HepG2 (cell line): ENCODE results near the gene AUP1. TPM values are rescaled to one million over a fixed set of nuclear protein-coding genes. Genes with fewer than 3 reads are reported as not detected.

Experiments used
- CC2D1A ChIP-seq: sonication (generic); formaldehyde crosslinking; IDR thresholded peaks from 2 replicates; pipeline ENCODE4 v1.8.1; 2023; ENCODE audit warnings: mild to moderate bottlenecking, missing genetic modification reagents
- DMAP1 ChIP-seq: IDR thresholded peaks from 2 replicates; pipeline ENCODE4 v1.6.1; 2016
- EP300 ChIP-seq, 3 experiments: sonication (generic) in 1 of 3; formaldehyde crosslinking in 1 of 3; IDR thresholded peaks; 2 replicates each; pipeline versions ENCODE4 v1.5.1 to v1.6.1; 2011 to 2020; ENCODE audit warnings: low read depth in 2 of 3, low read length in 2 of 3, borderline replicate concordance in 1 of 3, improper control_type of control experiment in 1 of 3, mild to moderate bottlenecking in 1 of 3, missing genetic modification reagents in 1 of 3, moderate library complexity in 1 of 3
- EZH2 ChIP-seq: conservative IDR thresholded peaks from 2 replicates; pipeline ENCODE4 v1.6.1; 2012; ENCODE audit warnings: mild to moderate bottlenecking, low read depth, low read length, moderate library complexity
- FOXO1 ChIP-seq: sonication (generic); formaldehyde crosslinking; IDR thresholded peaks from 2 replicates; pipeline ENCODE4 v1.4.0; 2020; ENCODE audit warnings: missing genetic modification reagents
- GPN1 ChIP-seq: sonication (generic); formaldehyde crosslinking; IDR thresholded peaks from 2 replicates; pipeline ENCODE4 v1.5.1; 2020; ENCODE audit warnings: missing genetic modification reagents, borderline replicate concordance
- KMT2B ChIP-seq: IDR thresholded peaks from 2 replicates; pipeline ENCODE4 v1.6.1; 2016; ENCODE audit warnings: missing genetic modification reagents, missing compliant biosample characterization
- MED13 ChIP-seq: sonication (generic); formaldehyde crosslinking; IDR thresholded peaks from 2 replicates; pipeline ENCODE4 v1.5.0; 2020; ENCODE audit warnings: missing genetic modification reagents
- RORA ChIP-seq: sonication (generic); formaldehyde crosslinking; IDR thresholded peaks from 2 replicates; pipeline ENCODE4 v1.5.0; 2020; ENCODE audit warnings: mild to moderate bottlenecking, missing genetic modification reagents, moderate library complexity
- SRF ChIP-seq: IDR thresholded peaks from 2 replicates; pipeline ENCODE4 v1.6.1; 2011; ENCODE audit warnings: mild to moderate bottlenecking, low read depth, low read length, moderate library complexity
- YEATS4 ChIP-seq: sonication (generic); formaldehyde crosslinking; IDR thresholded peaks from 2 replicates; pipeline ENCODE4 v1.4.0; 2020; ENCODE audit warnings: missing genetic modification reagents, borderline replicate concordance
- ZNF24 ChIP-seq: fragments of 450-650 bp; IDR thresholded peaks from 2 replicates; pipeline ENCODE4 v1.6.1; 2017; ENCODE audit warnings: antibody characterized with exemption, mild to moderate bottlenecking
- ZNF737 ChIP-seq: sonication (generic); formaldehyde crosslinking; IDR thresholded peaks from 2 replicates; pipeline ENCODE4 v1.5.0; 2020; ENCODE audit warnings: missing genetic modification reagents, mild to moderate bottlenecking, borderline replicate concordance
- ZNF776 ChIP-seq: sonication (generic); formaldehyde crosslinking; IDR thresholded peaks from 2 replicates; pipeline ENCODE4 v1.4.0; 2020; ENCODE audit warnings: mild to moderate bottlenecking, missing genetic modification reagents
- polyA plus RNA-seq, 8 experiments: library from polyadenylated mRNA; depleted of rRNA in 3 of 8; stranded (reverse) in 7 of 8; unstranded in 1 of 8; fragments of >200 nt; fragmentation: Illumina TruSeq in 4 of 8; extraction: Trizol in 4 of 8; gene quantifications; 2 replicates each; pipeline versions ENCODE4 v1.2.1 to v1.2.3, GENCODE V29; 2011 to 2016; ENCODE audit warnings: low read depth in 4 of 8, missing spikeins in 1 of 8, mixed read lengths in 1 of 8; ENCODE audit not compliant: insufficient read depth in 1 of 8
- total RNA-seq, 5 experiments: library from RNA; depleted of rRNA; stranded (reverse); fragments of >200 nt; fragmentation: Illumina TruSeq; extraction: Trizol; gene quantifications; 2 replicates each; pipeline ENCODE4 v1.2.3, GENCODE V29; 2016; ENCODE audit warnings: low read depth in 1 of 5
- TF ChIP-seq, protein P1 (sequence below): sonication (generic); formaldehyde crosslinking; IDR thresholded peaks from 2 replicates; pipeline ENCODE4 v1.4.0; 2020; ENCODE audit warnings: mild to moderate bottlenecking, low read depth, missing genetic modification reagents
- TF ChIP-seq, protein P2 (sequence below): IDR thresholded peaks from 2 replicates; pipeline ENCODE4 v1.6.1; 2018; ENCODE audit warnings: missing genetic modification reagents
- TF ChIP-seq, protein P3 (sequence below): sonication (generic); formaldehyde crosslinking; IDR thresholded peaks from 2 replicates; pipeline ENCODE4 v1.4.0; 2020; ENCODE audit warnings: missing genetic modification reagents, mild to moderate bottlenecking, borderline replicate concordance
- TF ChIP-seq, protein P4 (sequence below): sonication (generic); formaldehyde crosslinking; IDR thresholded peaks from 2 replicates; pipeline ENCODE4 v1.8.0; 2022; ENCODE audit warnings: mild to moderate bottlenecking, missing genetic modification reagents; ENCODE audit not compliant: insufficient replicate concordance
- TF ChIP-seq, protein P5 (sequence below): sonication (generic); formaldehyde crosslinking; IDR thresholded peaks from 2 replicates; pipeline ENCODE4 v1.5.0; 2020; ENCODE audit warnings: mild to moderate bottlenecking, missing genetic modification reagents
- TF ChIP-seq, protein P6 (sequence below): IDR thresholded peaks from 2 replicates; pipeline ENCODE4 v1.6.1; 2012; ENCODE audit warnings: low read depth, low read length, improper control_type of control experiment

The AUP1 gene
- total and polyA plus RNA-seq, 2 of the 13 experiments (the other 11 are each of a cell fraction or from before 2014, with no cell fraction given): 174 to 267 TPM

DNA sequence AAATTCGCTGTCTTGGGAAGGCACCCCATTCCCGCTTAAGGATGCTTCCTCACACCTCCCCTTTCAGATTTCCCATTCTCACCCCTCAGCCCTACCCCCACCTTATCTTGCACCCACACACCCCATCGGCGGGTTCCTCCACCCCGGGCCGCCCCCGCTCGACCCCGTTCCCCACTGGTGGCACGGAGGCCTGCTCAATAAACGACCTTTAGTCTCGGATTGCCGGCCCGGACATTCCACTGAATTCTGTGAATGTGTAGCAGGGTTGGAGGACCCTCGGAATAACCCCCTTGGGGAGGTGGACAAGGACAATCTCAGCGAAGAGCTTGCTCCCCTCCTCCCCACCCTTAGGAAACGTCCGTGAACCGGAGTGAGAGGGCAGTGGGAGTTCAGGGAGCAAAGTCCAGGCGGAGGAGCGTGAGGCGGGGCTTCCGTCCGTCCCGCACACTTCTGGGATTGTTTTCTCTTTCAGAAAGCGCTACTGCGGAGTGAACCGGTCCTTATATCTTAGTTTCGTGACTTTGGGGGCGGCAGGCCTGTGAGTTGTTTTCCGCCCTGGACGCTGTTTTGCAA, 27.3 kb downstream of the AUP1 start (continued):
- TF ChIP-seq, protein P1, sequence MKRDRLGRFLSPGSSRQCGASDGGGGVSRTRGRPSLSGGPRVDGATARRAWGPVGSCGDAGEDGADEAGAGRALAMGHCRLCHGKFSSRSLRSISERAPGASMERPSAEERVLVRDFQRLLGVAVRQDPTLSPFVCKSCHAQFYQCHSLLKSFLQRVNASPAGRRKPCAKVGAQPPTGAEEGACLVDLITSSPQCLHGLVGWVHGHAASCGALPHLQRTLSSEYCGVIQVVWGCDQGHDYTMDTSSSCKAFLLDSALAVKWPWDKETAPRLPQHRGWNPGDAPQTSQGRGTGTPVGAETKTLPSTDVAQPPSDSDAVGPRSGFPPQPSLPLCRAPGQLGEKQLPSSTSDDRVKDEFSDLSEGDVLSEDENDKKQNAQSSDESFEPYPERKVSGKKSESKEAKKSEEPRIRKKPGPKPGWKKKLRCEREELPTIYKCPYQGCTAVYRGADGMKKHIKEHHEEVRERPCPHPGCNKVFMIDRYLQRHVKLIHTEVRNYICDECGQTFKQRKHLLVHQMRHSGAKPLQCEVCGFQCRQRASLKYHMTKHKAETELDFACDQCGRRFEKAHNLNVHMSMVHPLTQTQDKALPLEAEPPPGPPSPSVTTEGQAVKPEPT (CRISPR knock-in tag): no peak
- TF ChIP-seq CC2D1A (CRISPR knock-in tag): no peak
- TF ChIP-seq DMAP1 (CRISPR knock-in tag): peak; percentile 87
- TF ChIP-seq, protein P2, sequence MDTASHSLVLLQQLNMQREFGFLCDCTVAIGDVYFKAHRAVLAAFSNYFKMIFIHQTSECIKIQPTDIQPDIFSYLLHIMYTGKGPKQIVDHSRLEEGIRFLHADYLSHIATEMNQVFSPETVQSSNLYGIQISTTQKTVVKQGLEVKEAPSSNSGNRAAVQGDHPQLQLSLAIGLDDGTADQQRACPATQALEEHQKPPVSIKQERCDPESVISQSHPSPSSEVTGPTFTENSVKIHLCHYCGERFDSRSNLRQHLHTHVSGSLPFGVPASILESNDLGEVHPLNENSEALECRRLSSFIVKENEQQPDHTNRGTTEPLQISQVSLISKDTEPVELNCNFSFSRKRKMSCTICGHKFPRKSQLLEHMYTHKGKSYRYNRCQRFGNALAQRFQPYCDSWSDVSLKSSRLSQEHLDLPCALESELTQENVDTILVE (CRISPR knock-in tag): peak; percentile 88
- TF ChIP-seq, protein P3, sequence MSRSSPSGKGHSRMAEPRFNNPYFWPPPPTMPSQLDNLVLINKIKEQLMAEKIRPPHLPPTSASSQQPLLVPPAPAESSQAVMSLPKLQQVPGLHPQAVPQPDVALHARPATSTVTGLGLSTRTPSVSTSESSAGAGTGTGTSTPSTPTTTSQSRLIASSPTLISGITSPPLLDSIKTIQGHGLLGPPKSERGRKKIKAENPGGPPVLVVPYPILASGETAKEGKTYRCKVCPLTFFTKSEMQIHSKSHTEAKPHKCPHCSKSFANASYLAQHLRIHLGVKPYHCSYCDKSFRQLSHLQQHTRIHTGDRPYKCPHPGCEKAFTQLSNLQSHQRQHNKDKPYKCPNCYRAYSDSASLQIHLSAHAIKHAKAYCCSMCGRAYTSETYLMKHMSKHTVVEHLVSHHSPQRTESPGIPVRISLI (CRISPR knock-in tag): 0 out of 2 replicates have a peak, but pooled peaks have one; percentile 10
- TF ChIP-seq, protein P4, sequence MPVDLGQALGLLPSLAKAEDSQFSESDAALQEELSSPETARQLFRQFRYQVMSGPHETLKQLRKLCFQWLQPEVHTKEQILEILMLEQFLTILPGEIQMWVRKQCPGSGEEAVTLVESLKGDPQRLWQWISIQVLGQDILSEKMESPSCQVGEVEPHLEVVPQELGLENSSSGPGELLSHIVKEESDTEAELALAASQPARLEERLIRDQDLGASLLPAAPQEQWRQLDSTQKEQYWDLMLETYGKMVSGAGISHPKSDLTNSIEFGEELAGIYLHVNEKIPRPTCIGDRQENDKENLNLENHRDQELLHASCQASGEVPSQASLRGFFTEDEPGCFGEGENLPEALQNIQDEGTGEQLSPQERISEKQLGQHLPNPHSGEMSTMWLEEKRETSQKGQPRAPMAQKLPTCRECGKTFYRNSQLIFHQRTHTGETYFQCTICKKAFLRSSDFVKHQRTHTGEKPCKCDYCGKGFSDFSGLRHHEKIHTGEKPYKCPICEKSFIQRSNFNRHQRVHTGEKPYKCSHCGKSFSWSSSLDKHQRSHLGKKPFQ (CRISPR knock-in tag): no peak
- TF ChIP-seq FOXO1 (CRISPR knock-in tag): no peak
- TF ChIP-seq SRF: no peak
- TF ChIP-seq ZNF776 (CRISPR knock-in tag): no peak
- no peak for TF ChIP-seq GPN1 (CRISPR knock-in tag)
- peak; percentile 73; a peak in 3 of 4 replicates for TF ChIP-seq EP300 (IDR thresholded peaks at IDR 0.05; ENCODE audit: low read depth in 2 of 2, low read length in 2 of 2)
- peak; percentile 75 for TF ChIP-seq EP300 (CRISPR knock-in tag; IDR thresholded peaks at IDR 0.05; ENCODE audit: borderline replicate concordance)
- TF ChIP-seq MED13 (CRISPR knock-in tag): peak; percentile 93; the same call in 1 of the 2 replicates
- TF ChIP-seq, protein P5, sequence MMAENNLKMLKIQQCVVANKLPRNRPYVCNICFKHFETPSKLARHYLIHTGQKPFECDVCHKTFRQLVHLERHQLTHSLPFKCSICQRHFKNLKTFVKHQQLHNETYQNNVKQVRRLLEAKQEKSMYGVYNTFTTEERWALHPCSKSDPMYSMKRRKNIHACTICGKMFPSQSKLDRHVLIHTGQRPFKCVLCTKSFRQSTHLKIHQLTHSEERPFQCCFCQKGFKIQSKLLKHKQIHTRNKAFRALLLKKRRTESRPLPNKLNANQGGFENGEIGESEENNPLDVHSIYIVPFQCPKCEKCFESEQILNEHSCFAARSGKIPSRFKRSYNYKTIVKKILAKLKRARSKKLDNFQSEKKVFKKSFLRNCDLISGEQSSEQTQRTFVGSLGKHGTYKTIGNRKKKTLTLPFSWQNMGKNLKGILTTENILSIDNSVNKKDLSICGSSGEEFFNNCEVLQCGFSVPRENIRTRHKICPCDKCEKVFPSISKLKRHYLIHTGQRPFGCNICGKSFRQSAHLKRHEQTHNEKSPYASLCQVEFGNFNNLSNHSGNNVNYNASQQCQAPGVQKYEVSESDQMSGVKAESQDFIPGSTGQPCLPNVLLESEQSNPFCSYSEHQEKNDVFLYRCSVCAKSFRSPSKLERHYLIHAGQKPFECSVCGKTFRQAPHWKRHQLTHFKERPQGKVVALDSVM (CRISPR knock-in tag): no peak
- no peak for TF ChIP-seq ZNF737 (CRISPR knock-in tag)
- TF ChIP-seq RORA (CRISPR knock-in tag): no peak
- no peak for TF ChIP-seq EZH2
- no peak for TF ChIP-seq KMT2B (CRISPR knock-in tag)
- TF ChIP-seq ZNF24: 0 out of 2 replicates have a peak, but pooled peaks have one; percentile 9
- TF ChIP-seq, protein P6, sequence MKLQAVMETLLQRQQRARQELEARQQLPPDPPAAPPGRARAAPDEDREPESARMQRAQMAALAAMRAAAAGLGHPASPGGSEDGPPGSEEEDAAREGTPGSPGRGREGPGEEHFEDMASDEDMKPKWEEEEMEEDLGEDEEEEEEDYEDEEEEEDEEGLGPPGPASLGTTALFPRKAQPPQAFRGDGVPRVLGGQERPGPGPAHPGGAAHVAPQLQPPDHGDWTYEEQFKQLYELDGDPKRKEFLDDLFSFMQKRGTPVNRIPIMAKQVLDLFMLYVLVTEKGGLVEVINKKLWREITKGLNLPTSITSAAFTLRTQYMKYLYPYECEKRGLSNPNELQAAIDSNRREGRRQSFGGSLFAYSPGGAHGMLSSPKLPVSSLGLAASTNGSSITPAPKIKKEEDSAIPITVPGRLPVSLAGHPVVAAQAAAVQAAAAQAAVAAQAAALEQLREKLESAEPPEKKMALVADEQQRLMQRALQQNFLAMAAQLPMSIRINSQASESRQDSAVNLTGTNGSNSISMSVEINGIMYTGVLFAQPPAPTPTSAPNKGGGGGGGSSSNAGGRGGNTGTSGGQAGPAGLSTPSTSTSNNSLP: no peak; the same call in 1 of the 2 replicates
- peak; percentile 86; the same call in 1 of the 2 replicates for TF ChIP-seq YEATS4
